Hepatocyte (in vitro differentiated cells): Measurements from ENCODE around the gene PDZRN4.

Experiments used
- EZH2 ChIP-seq: fragments of 200-600 bp; sonication (generic); IDR thresholded peaks from 2 replicates; pipeline ENCODE4 v1.6.1; 2016; ENCODE audit warnings: antibody characterized with exemption, mild to moderate bottlenecking, borderline replicate concordance
- EZH2phosphoT487 ChIP-seq: fragments of 200-600 bp; sonication (generic); IDR thresholded peaks from one replicate; pipeline ENCODE4 v1.6.1; 2018; ENCODE audit warnings: antibody characterized with exemption, mild to moderate bottlenecking, low read depth, moderate library complexity; ENCODE audit not compliant: unreplicated experiment, severe bottlenecking
- TF ChIP-seq, protein P1 (sequence below): fragments of 200-600 bp; sonication (generic); IDR thresholded peaks from 2 replicates; pipeline ENCODE4 v1.5.1; 2016; ENCODE audit warnings: antibody characterized with exemption, mild to moderate bottlenecking; ENCODE audit not compliant: poor library complexity

DNA sequence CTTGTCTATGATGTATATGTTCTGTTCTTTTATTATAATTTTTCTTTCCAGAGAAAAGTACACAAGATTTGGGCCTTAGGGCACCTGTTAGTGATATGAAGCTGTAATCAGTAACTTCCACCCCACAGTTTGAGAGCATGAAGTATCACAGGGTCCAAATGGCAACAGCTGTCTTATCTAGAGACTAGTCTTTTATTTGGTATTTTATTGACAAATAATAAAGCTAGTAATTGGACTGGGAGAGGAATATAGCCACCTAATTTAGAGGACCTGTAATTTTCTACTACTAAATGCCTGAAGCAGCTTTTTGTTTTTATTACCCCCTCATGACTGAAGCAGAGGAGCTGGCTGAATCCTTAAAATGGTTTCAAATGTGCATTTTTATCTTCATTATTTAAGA lies 174.8 kb downstream of the PDZRN4 start:
- TF ChIP-seq, protein P1, sequence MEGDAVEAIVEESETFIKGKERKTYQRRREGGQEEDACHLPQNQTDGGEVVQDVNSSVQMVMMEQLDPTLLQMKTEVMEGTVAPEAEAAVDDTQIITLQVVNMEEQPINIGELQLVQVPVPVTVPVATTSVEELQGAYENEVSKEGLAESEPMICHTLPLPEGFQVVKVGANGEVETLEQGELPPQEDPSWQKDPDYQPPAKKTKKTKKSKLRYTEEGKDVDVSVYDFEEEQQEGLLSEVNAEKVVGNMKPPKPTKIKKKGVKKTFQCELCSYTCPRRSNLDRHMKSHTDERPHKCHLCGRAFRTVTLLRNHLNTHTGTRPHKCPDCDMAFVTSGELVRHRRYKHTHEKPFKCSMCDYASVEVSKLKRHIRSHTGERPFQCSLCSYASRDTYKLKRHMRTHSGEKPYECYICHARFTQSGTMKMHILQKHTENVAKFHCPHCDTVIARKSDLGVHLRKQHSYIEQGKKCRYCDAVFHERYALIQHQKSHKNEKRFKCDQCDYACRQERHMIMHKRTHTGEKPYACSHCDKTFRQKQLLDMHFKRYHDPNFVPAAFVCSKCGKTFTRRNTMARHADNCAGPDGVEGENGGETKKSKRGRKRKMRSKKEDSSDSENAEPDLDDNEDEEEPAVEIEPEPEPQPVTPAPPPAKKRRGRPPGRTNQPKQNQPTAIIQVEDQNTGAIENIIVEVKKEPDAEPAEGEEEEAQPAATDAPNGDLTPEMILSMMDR, result no peak
- TF ChIP-seq EZH2, result no peak
- TF ChIP-seq EZH2phosphoT487, result no peak
